HG02571 (cell line): Measurements from ENCODE around the gene SMAD7.

Experiments used
- ATAC-seq: cut with Tn5 transposase; IDR thresholded peaks from one replicate; pipeline ENCODE4 v1.9.1; 2021; ENCODE audit warnings: mild to moderate bottlenecking, moderate library complexity; ENCODE audit not compliant: unreplicated experiment

SMAD7 gene

DNA sequence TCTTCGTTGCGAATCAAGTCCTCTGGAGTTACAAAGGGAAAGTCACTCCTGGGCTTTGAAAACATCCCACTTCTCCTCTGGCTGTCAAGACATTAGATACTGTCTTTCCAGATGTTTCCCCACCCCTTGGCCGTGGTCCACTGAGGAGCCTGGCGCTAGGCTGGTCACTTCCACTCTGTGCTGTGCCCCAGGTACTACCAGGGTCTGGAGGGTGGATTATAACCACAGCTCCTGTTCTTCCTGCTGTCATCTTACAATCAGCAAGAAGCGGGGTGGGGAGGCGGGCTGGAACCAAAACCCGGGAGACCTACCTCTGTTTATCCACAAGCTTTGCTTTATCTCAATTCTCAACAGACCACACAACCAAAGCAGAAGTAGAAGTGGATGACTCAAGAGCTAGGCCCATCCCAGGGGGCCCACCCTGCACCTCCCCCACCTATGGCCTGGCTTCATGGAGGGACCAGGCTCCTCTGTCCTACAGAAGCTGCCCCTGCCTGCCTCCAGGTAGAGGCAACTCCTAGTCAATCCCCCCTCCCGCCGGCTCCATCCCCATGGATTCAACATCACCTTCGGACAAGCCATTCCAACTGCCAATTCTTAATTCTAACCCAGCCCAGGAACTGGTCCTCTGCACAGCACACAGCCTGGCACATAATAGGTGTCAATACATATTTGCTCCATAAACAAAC is 17.8 kb downstream of the SMAD7 start:
- ATAC-seq = no peak

DNA sequence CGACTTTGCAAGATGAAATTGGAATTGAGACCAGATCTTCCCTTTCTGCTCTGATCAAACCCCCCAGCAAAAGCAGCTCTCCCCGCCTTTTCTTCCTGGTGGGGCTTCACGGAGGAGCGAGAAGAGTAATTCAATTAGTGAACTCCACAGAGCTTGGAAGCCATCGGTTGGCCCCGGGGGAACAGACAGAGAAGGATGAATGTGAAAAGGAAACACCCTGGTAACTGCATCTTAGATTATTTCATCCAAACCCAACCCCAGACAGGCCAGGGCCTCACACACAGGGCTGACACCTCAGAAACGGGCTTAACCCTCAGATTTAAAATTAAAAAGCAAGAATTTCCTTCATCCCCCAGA is 18.3 kb downstream of the SMAD7 start:
- ATAC-seq = no peak

DNA sequence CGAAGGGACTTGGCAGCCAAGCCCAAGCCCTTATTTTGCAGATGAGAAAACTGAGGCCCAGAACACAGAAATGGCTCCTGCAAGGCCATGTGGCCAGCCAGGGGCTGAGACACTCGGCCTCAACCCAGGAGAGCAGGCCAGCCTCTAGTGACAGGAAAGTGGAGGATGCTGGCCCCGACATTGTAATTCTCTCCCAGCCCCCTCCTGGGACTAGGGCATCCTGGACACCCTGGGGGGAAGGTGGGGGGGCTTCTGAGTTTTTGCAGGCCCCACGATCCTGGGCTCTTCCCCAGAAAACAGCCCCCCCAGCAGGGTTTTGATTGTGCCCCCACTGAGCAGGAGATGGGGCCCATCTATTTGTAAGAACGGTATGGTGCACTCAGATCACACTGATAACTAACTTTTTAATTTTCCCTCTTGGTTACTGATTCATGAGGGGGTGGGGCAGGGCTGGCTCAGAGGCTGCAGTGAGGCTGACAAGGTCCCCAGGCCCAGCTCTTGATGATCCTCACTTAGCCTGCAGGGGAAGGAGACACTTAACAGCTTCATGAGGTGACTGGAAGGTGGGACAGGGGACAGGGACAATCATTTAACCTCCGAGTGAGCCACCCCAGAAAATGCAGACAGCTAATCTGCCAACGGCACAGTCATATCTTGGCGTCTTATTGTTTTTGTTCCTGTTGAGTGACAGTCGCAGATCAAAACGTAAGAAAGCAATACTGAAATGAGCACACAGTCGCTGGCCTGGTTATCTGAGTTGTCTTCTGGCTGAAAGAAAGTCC is 18.9 kb downstream of the SMAD7 start:
- no peak for ATAC-seq

DNA sequence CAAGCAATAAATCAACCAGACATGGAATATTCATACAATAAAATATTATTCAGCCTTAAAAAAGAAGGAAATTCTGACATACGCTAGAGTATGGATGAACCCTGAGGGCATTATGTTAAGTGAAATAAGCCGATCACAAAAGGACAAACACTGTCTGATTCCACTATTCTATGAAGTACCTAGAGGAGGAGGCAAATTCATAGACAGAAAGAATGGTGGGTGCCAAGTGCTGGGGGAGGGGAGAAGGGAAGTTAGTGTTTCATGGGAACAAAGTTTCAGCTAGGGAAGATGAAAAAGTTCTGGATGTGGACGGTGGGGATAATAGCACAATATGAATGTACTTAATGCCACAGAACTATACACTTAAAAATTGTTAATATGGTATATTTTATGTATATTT is 19.8 kb downstream of the SMAD7 start:
- ATAC-seq = no peak

DNA sequence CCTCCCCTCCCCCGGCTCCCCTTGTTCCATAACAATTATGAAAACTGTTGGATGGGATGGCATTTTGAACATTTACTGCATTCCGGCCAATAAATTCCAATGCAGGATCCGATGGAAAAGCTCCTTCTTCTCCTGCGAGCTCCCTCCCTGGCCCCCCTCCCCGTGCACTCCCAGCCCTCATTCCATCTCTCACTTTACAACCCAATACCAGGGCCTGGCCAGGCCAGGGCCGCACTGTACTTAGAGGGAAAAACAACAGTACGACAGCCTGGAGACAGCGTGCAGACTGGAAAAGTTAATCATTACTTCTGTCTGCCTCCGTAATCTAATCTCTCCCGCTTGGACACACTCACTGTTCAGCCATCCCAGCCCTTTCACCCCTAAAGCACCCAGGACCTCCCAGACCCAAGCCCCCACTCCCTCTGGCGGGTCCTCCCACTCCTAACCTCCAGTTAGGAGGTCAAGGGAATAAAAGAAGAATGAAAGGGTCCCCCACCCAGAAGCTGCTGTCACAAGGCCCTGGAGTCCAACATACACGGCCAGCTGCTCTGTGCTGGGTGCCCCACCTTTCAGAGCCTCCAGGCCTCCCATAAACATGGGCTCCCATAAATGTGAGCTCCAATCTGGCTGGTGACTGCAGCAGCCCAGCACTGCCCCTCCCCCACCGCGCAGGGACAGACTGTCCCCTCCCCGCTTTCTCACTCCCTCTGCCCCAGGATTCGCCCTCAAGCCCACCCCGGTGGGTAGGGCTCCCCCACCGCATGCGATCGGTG is 20.6 kb downstream of the SMAD7 start:
- no peak for ATAC-seq

DNA sequence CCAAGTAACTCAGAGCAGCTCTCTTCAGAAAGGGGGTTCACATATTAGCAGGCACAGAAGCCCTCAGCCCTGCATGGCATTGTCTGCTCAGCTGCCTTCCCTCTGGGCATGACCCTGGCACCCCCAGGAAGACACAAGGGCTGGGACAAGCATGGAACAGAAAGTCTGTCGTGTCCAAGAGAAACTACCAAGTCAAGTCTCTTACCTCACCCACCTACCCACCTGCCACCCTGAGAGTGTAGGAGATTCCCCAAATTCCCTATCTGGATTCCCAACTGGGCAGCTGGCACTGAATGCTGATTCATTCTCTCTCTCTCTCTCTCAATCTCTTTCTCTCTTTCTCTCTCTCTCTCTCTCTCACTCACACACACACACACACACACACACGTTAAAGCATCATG is 21.6 kb downstream of the SMAD7 start:
- ATAC-seq = no peak

DNA sequence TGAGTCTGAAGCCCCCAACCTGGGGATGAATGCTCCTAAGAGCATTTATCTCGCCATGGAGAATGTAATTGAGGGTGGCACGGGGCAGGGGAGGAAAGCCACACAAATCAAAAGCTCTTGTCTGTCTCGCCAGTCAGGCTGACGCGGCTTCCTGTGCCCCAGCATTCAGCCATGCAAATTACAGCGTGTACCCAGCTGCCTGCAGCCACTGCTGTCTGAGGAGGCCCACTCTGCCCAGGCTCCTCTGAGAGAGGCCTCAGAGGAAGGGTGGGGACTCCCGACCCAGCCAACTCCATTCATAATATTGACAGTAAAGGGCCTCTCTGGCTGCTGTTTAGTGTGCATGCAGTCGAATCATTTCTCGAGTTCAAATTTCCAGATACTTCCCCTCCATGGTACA is 22.0 kb downstream of the SMAD7 start:
- ATAC-seq = peak; percentile 86

DNA sequence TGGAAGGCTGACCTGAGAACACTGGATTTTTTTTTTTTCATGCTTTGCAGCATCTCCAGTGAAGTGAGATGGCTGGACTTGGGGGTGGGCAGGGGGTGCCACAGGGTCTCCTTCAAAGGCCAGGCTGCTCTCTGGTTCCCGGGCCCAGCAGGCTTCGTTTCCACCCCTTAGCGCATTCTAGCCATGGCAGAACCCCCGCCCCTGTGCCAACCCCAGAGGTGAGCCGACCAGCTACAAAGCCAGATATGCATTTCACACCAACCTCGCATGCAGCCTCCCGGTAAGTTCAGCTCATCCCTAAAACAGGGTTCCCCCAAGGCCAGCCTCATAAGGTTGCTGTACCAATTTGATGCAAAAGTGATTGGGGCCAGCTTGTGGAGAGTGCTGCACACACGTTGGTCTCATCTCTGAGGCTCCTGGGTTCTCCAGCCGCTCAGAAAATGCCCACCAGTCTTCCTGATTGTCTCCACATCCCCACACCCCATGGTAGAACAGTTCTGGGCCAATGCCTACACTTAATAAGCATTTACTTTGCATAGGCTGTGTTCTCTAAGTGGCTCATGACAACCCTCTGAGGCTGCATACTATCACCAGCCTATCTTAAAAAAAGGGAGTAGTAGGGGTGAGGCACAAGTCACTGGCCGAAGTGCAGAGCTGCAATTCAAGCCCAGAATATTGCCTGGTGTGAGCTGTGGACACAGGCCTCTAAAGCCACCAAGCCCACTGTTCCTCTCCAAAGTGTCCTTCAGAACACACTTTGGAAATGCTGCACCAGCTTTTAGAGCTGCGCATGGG is 23.3 kb downstream of the SMAD7 start:
- ATAC-seq = no peak

DNA sequence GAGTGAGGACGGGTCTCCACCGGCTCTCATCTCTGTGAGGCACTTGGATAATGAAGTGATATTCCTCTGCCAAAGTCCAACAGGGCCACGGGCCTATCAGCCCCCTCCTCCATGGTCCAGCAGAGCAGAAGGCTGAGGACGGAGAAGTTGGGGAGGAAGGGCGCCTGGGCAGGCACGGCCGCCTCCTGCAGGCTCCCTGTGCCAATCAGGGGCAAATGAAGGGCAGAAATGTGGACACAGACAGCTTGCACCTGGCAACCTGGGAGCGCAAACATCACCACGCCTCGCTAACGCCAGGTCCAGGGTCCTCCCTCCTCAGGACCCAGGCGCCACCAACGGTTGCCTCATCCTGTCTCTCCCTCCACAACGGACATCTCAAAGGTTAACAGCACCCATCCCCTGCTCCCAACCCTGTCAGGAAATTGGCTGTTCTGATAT is 24.3 kb downstream of the SMAD7 start:
- ATAC-seq = no peak

DNA sequence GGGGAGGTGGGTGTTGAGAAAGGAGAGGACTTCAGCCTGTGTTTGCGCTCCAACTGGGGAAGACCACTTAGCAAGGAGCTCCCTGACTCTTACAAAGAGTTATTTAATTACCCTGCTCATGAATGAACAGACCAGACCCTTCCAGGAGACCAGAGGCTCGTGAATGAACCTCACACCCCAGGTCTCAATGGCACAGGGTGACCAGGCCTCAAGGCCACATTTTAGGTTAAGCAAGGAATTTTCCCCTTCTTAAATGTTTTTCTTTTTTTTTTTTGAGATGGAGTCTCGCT is 25.3 kb downstream of the SMAD7 start:
- ATAC-seq = no peak

DNA sequence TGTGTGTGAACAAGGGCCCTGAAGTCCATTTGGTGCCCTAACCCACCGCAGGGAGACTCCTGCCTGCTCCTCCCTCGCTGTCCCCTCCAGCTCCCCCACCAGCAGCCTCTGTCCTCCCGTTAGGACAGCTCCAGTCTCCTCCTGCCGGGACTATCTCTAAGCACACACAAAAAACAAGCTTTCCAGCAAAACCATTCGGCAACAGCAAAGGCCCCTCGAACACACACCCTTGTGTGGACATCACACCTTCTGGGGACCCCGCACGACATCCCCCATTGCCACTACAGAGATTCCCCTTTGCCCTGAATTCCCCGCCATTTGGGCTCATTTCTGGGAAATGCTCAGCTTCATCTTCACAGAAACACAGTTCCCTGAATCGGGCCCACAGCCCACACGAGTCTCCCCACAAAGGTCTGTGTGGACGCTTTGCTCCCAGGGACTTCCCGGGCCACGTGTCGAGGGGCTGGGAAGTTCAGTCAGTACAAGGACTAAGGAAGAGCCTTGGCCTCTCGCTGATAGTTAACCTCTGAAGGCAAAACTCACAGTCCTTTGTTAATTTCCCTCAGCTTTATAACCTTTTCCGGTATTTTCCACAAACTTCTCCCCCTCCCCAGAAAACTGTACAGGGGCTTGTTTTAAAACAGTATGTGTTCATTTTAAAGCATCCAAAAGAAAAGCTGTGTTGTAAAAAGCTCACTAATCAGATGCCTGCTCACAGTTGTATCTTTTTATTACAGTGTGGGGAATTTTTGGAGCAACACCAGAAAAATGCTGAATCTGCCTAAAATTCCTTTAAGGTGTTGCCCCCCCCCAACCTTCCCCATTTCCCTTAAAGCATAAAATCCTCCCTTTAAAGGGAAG is 25.9 kb downstream of the SMAD7 start:
- ATAC-seq = no peak

DNA sequence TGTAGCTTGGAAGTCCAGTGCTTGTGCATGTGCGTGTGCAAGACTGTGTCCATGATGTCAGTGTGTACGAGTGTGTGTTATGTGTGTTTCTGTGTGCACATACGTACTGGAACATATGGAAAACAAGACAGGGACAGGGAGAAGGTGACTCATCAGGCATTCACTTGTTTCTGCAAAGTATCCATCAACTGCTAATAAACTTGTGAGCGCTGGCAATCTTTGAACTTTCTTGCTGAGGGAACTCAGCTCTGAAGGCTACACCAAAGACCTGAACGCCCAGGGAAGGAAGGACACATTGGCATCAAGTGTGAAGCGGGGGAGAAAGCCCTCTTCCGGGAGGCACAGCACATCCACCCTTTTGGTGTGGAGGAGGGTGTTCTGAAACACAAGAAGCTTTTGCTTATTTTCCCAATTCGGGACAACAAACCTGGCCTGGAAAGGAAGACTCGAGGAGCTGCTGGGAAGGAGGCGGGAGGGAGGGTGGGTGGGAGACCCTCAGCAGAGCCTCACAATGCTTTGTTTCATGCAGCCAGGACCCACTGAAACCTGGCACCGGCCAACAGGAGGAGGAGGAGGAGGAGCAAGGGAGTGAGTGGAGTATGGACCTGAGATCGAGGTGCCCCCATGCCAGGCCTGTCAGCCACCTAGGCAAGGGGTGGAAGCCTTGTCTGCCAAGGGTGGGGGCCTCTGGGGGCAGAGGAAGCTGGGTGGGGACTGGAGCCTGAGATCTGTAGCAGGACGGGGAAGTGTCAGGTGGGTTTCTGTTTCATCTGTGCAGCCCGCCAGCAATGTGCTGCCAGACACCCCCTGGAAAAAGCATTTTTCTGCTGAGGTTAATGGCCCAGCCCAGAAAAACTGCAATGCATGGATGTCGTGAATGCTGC is 26.8 kb downstream of the SMAD7 start:
- no peak for ATAC-seq

DNA sequence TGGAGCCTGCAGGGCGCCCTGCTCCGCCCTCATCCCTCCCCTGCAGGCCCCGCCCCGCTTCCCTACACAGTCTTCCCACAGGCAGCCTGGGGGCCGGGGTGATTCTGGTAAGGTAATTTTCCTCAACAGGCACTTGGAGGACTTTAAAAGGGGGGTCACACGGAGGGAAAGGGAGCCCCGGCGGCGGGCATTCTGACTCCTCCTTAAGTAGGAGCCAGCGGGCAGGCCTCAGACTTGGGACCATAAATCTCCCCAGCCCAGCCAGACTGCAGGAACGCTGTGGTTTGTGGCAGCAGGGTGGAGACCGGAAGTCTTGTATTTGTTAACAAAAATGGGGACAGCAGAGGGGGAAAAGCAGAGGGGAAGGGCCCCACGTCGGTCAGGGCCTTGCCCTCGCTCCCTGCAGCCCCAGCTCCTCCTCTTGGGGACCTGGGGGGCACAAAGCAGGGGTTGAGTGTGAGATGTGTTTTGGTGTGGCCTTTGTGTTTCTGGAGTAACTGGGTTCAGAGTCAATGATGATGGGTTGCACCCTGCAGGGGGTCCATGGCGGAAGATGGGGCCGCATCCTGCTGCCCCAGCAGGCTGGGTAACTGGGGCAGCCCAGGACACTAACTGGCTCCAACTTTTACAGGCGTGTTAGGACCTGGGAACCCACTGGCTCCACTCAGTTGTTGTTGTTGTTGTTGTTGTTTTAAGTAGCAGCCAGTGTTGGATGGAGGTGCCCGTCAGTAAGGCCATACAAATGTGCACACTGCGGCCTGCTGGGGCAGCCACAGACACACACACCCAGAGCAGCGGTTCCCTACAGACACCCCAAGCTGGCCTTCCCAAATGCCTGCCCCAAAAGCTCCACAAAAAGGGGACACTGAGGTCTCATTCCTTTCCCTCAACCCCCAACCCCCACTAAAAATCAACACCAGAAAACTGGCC is 27.7 kb downstream of the SMAD7 start:
- no peak for ATAC-seq

DNA sequence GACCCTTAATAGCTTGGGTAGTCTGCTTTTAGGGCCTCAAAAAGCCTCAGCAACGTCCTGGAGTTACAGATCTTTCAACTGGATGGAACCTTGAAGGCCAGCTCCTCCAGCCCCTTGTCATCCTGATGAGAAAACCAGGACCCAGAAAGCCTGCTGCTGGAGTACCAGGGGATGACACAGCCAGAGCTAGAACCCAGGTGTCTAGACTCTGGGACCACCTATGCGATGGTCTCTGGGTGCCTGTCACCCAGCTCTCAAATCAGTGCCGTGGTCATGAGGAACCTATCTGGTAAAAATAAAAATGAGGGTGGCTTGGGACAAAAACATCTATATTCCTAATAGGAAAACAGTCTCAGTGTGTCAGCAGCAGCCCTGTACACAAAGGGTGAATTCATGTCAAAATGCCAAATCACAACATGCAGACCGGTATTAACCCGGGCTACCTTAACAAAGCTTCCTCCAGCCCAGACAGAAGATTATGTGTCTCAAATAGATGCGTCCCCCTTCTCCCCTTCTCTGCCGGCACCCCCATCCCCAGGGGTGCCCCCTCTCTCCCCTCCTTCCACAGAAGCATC is 28.5 kb downstream of the SMAD7 start:
- no peak for ATAC-seq

DNA sequence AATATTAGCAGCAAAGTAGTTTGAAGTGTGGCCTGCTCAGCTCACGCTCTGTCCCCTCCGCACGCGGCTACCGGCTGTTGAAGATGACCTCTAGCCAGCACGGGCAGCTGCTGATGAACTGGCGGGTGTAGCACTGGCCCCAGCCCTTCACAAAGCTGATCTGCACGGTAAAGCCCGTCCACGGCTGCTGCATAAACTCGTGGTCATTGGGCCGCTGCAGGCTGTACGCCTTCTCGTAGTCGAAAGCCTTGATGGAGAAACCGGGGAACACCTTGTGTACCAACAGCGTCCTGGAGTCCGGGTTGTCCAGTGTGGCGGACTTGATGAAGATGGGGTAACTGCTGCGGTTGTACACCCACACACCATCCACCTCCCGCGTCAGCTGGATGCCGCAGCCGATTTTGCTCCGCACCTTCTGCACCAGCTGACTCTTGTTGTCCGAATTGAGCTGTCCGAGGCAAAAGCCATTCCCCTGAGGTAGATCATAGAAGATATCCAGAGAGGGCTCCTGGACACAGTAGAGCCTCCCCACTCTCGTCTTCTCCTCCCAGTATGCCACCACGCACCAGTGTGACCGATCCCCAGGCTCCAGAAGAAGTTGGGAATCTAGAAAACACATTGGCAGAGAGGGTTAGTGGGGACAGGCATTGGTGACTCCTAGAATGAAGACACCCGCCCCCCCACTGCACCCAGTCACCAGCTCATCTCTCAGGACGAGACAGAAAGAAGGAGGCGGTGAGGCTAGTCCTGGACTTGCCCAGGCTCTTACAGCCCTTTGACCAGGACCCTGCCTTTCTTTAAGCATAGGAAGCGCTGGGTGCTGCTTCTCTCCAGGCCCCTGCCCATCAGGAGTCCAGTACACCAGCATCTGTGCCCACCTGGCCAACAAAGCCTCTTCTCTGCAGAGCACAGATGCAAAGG is 29.2 kb downstream of the SMAD7 start:
- ATAC-seq = no peak

DNA sequence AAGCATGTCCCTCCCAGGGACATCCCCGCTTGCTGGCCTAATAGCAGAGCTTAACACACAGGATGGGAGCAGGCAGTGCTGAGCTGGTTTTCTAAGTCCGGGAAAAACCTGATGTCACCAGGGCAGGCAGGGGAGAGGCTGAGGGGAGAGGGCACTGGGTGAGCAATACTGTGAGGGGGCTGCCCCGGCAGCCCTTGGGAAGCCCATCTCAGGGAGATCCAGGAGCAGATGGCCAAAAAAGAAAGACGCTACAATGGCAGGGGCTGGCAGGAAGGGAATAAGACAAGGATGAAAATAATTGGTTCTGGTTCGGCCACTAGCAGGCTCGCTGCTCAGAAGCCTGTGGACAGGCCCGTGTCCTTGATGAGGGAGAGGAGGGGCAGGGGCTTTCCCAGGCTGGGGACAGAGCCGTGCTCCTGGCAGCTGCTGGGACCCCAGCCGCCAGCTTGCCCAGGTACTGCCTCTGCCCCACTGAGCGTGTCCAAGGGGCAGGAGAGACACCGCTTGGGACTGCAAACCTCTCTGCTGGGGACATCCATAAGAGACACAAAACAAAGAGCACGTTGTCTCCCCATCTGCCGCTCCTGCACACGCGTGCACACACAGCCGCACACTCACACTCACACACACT is 30.2 kb downstream of the SMAD7 start:
- no peak for ATAC-seq
